ENCODE measurements around the gene MTG1.

GRCh38 chr10:133362846-133363245, 31.1 kb upstream of the MTG1 start:
- TF ChIP-seq POLR2A (IDR thresholded peaks at IDR 0.05), result no peak
- no peak for TF ChIP-seq CTCF (IDR thresholded peaks at IDR 0.05)

Data from esophagus squamous epithelium (tissue), 4 donors.